ENCODE results near the gene RAD50.

DNA sequence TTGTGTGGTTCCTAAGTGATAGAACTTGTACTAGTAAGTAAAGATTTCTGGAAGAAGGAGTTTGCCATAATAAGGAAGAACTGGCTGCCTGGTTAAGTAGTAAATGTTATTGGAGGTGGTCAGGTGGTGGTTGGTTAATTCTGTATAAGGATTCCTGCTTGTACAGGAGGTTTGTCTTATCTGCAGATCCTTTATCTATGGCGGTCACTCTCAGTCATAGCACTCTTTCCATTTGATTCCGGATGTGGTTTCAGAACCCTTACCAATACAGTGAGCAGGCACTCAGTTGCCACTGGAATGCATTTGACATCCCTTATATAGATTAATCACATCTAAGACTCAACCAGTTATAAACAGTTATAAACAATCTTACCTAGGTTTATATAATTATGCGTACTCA is 50.3 kb downstream of the RAD50 start:
- TF ChIP-seq, protein P1, sequence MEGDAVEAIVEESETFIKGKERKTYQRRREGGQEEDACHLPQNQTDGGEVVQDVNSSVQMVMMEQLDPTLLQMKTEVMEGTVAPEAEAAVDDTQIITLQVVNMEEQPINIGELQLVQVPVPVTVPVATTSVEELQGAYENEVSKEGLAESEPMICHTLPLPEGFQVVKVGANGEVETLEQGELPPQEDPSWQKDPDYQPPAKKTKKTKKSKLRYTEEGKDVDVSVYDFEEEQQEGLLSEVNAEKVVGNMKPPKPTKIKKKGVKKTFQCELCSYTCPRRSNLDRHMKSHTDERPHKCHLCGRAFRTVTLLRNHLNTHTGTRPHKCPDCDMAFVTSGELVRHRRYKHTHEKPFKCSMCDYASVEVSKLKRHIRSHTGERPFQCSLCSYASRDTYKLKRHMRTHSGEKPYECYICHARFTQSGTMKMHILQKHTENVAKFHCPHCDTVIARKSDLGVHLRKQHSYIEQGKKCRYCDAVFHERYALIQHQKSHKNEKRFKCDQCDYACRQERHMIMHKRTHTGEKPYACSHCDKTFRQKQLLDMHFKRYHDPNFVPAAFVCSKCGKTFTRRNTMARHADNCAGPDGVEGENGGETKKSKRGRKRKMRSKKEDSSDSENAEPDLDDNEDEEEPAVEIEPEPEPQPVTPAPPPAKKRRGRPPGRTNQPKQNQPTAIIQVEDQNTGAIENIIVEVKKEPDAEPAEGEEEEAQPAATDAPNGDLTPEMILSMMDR (IDR thresholded peaks at IDR 0.05; ENCODE audit: low read depth, low read length): no peak
- TF ChIP-seq MYC (IDR thresholded peaks at IDR 0.05; ENCODE audit: low read depth, low read length) (no peak), POLR2A (IDR thresholded peaks at IDR 0.05; ENCODE audit: extremely low read depth, insufficient read length) (no peak)
- TF ChIP-seq, protein P2, sequence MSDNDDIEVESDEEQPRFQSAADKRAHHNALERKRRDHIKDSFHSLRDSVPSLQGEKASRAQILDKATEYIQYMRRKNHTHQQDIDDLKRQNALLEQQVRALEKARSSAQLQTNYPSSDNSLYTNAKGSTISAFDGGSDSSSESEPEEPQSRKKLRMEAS (IDR thresholded peaks at IDR 0.05; ENCODE audit: low read depth, low read length): no peak

All from NB4 (cell line).